HG02759 (cell line): ENCODE results near the gene GFER.
"Not testable (repeated sequence)": the region's sequence is repeated elsewhere in the genome, so short reads cannot be mapped to it uniquely, and the experiment has no call there.

Experiments
- ATAC-seq: cut with Tn5 transposase; IDR thresholded peaks from one replicate; pipeline ENCODE4 v1.9.1; 2021; ENCODE audit warnings: mild to moderate bottlenecking, moderate library complexity; ENCODE audit not compliant: unreplicated experiment

The GFER gene

GRCh38 chr16:1983544-1984346 is at the start of gene GFER:
GFER (plus strand) TSS chr16:1984193; CDS start chr16:1984219, 26 bp downstream.
- ATAC-seq = peak; percentile 80

GRCh38 chr16:1936945-1937479 is 47.0 kb upstream of the GFER start:
- ATAC-seq = no peak

GRCh38 chr16:1938316-1938715 is 45.7 kb upstream of the GFER start:
- ATAC-seq = no peak

GRCh38 chr16:1938910-1939309 is 45.1 kb upstream of the GFER start:
- ATAC-seq = no peak

GRCh38 chr16:1939833-1940232 is 44.2 kb upstream of the GFER start:
- ATAC-seq = not testable (repeated sequence)

- ATAC-seq = no peak
Measured at GRCh38 chr16:1940273-1941161, 43.5 kb upstream of the GFER start.

- no peak for ATAC-seq
Measured at GRCh38 chr16:1941162-1942046, 42.6 kb upstream of the GFER start.

- no peak for ATAC-seq
Measured at GRCh38 chr16:1942047-1942809, 41.8 kb upstream of the GFER start.

GRCh38 chr16:1942810-1943726 is 40.9 kb upstream of the GFER start, which contains the start of gene MSRB1:
MSRB1 (minus strand) TSS chr16:1943199; CDS start chr16:1943156, 43 bp downstream.
- ATAC-seq = peak; percentile 92

GRCh38 chr16:1944612-1945199 is 39.3 kb upstream of the GFER start:
- ATAC-seq = no peak

GRCh38 chr16:1945559-1946391 is 38.2 kb upstream of the GFER start:
- no peak for ATAC-seq

GRCh38 chr16:1946495-1947368 is 37.3 kb upstream of the GFER start:
- ATAC-seq = no peak

- ATAC-seq = no peak
Measured at GRCh38 chr16:1947369-1947670, 36.7 kb upstream of the GFER start.

GRCh38 chr16:1949507-1949906 is 34.5 kb upstream of the GFER start:
- ATAC-seq = no peak

GRCh38 chr16:1950047-1950446 is 33.9 kb upstream of the GFER start:
- ATAC-seq = no peak

- no peak for ATAC-seq
Measured at GRCh38 chr16:1950559-1950958, 33.4 kb upstream of the GFER start.

GRCh38 chr16:1953734-1954133 is 30.3 kb upstream of the GFER start:
- no peak for ATAC-seq
